T-helper 2 cell (primary cell): ENCODE results near the gene PRKN.
"Not testable (repeated sequence)": the region's sequence is repeated elsewhere in the genome, so short reads cannot be mapped to it uniquely, and the experiment has no call there.

Experiments used
- DNase-seq, 5 experiments: peaks; one replicate each; pipeline versions ENCODE4 v3.0.0 to v3.0.0-alpha.2; 2012 to 2022

The PRKN gene

DNA sequence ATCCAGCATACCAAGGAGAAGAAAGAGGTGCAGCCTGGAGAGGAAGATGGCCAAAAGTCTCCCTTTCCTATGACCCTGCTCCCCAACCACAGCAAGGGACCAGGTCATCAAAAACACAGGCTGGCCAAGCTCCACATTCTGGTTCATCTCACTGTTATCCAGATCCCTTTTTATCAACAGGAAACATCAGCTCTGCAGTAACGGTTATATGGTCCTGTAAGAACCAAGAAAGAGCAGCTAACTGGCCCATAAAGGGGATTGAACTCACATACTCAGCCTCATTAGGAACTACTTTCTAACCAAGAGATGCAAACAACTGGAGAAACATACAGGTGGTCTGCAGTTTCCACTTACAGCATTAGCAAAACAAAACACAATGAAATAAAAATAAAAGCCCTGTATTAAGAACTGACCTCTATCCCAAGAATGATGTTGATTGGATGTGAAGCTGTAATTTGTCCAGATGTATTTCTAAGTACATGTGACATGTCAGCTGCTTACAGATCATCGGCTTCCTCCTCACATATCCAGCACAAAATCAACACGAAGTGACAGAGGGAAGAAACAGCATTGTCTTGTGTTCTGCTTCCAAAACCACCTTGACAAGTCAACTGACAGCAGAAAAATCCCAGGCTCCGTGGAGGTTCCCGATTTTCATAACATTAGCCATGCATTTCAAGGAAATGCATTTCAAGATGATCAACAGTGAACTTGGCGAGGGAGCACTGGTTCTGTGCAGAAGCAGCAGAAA, 896.5 kb downstream of the PRKN start:
- DNase-seq = no peak

DNA sequence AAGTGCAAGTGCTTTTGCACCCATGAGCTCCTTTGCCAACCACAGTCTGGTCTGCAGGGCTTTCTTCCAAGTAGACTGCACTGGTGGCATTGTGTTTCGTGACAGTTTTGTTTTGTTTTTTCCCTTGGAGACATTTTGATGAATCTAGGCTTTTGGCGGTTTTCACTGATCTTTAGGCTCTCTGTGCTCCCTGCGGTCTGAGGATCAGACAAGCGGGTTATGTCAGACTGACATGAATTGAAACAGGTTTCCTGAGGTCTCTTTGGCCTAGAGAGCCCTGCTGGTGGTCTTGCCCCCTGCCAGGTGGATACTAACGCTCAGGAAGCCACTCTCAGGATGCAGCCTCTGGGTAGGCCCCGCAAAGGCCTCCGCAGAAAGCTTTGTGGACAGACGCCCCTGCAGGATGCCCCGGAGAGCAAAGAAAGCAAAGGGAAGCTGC, 898.3 kb downstream of the PRKN start:
- DNase-seq = peak in 1 of 5 experiments; percentile 17

DNA sequence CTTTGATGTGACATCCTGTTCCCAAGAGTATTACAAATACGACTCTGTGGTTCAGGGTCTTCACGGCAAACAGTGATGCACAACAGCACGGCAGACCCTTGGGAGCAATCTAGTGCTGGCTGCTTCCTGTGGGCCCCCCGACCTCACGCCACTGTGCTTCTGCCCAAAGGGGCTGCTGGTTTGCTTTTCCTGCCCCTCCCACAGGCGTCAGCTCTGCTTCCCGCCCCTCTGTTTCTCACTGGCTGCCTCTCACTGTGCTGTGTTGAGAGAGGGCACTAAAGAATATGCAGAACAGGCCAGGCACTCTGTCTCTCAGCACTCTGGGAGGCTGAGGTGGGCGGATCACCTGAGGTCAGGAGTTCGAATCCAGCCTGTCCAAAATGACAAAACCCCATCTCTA, 899.2 kb downstream of the PRKN start:
- DNase-seq = no peak

DNA sequence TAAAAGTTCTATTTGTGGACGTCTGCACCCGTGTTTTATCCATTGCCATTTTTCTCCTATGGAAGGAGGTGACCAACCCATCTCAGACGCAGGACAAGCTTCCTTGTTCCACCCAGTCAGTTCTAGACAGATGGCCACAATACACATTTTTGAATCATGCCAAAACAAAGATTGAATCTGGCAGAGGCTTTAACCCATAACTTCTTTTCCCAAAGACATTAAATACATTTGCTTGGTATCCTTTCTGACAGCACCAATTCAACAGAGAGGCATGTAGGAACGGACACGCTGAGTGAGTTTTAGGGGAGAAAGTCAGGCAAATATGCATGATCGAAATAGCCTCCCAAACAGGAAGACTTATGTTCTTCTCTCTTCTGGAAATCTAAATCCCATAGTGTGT, 901.1 kb downstream of the PRKN start:
- DNase-seq = no peak

DNA sequence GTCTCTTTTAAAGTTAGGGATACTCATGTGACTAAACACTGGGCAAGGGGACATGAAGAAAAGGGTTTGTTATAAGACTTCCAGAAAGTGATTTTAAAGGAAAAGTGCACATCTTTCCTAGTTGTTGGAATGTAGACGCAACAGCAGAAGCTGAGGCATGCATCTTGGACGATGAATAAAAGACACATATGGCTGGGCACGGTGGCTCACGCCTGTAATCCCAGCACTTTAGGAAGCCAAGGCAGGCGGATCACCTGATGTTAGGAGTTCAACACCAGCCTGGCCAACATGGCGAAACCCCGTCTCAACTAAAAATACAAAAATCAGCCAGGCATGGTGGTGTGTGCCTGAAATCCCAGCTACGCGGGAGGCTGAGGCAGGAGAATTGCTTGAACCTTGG, 905.4 kb downstream of the PRKN start:
- DNase-seq = not testable (repeated sequence)

DNA sequence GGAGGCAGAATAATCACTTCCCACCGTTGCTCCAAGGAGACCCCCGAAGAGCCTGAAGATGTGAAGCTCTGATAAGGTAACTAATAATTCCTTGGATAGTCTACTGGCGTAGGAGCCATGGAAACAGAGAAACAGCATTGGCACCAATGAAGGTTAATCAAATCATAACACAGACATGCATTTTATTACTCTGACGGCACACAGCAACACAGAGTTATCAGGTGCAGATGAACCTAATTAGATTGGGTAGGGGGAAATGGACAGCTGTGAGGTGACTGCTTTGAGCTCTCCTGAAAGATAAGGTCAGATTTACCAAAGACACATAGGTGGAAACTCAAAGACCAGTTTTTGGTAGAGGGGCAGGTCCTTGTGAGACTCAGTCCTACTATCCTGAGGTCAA, 909.7 kb downstream of the PRKN start:
- no peak for DNase-seq

DNA sequence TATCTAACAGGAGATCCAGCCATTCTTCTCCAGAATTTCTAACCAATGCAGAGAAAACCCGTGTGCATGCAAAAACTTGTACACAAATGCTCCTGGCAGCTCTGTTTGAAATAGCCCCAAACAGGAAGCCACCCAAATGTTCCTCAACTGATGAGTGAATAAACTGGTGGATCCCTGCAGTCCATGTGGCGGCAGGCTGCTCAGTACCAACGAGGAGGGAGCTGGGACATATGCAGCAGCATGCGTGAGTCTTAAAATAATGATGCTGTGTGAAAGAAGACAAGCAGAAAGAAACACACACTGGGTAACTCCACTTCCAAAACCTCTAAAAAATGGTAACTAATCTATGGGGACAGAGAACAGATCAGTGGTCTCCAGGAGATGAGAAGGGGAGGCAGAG, 911.6 kb downstream of the PRKN start:
- DNase-seq = no peak

DNA sequence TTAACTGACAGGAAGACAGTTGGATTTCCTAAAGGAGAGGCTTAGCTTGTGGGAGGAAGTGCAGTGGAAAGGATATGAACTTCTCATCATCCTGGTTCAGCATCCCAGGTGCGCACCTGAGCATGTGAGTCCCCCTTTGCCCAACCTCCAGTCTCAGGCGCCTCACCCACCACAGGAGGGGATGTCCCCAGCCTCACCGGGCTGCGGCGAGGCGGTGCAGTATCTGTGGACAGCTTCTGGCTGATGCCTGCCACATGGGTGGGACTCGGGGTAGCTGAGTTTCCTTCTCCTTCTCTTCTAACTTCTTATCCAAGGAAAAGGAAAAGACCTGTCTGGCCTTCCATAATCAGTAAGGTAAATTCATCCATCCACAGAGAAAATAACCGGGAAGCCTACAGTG, 914.4 kb downstream of the PRKN start:
- no peak for DNase-seq

DNA sequence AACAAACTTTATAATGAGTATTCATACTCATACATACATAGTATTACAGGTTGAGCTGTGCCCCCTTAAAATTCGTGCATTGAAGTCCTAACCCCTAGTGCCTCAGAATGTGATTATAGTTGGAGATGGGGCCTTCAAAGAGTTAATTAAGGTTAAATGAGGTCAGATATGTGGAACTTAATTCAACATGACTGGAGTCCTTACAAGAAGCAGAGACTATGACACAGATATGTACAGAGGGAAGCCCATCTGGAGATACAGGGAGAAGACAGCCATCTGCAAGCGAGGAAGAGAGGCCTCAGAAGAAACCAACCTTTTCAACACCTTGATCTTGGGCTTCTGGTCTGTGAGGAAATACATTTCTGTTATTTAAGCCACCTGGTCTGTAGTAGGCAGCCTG, 917.6 kb downstream of the PRKN start:
- no peak for DNase-seq

DNA sequence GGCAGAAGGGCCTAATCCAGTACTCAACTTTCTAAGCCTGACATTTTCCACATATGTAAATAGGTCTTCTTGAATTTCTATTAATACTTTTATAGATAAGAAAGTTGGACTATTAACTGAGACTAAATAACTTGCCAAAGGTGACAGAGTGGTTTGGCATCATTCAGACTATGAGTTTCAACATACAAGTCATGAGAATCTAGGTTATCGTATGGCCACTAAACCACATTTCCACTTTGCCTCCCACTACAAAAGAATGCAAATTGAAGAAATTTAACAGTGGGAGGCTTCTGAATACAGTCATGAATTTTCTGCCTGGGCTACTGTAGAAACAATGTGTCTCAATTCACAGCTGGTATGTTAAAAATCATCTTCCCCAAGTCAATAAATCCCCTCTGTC, 922.7 kb downstream of the PRKN start:
- no peak for DNase-seq

DNA sequence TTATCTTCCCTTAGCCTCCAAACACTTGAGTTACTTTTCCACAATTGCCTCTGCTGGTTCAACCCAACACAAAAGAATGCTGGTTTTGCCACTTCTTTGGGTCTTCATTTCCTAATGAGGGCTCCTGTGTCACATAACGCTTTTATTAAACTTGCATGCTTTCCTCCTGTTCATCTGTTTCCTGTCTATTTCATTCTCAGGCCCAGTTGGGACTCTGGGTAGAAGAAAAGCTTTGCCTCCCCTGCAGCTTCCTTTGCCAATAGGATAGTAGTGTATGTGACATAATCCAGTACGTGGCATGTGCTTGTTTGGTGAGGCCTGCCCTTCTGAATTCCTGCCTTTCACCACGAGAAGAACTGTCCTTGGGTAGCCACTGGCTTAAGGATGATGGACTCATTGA, 924.4 kb downstream of the PRKN start:
- DNase-seq = no peak

DNA sequence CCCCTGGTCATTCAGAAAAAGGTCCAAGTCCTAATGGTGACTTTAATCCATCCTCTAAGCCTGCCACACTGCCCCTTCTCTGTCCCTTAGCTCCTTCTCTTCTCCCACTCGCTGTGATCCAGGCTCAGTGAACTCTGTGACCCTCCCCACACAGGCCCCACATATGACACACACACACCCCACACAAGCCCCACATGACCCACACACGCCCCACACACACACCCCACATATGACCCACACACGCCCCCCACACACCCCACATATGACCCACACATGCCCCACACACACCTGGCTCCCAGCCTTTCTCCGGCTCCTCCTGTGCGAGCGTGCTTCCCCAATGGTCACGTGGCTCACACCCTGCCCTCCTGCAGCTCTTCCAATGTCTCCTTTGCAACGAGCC, 925.3 kb downstream of the PRKN start:
- no peak for DNase-seq

DNA sequence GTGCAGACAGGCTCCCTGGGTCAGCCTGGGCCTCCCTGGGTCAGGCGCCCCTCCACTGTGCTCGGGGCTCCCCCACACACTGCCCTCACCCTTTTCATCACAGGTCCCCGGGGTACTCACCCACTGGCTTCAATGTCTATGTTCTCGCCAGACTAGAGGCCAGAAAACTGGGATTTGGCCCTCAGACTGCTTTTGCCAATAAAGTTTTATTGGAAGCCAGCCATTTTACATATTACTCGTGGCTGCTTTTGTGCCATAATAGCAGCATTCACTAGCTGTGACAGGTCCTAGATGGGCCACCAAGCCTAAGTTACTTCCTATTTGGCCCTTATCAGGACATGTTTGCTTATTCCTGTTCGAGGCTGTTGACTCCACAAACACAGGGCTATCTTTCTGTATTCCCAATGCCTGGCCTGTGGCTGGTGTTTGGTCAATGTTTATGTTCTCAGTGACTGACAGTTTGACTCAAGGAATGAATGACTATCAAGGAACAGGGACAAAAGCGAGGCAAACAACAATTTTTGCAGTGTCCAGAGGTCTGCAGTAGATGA, 928.6 kb downstream of the PRKN start:
- no peak for DNase-seq

DNA sequence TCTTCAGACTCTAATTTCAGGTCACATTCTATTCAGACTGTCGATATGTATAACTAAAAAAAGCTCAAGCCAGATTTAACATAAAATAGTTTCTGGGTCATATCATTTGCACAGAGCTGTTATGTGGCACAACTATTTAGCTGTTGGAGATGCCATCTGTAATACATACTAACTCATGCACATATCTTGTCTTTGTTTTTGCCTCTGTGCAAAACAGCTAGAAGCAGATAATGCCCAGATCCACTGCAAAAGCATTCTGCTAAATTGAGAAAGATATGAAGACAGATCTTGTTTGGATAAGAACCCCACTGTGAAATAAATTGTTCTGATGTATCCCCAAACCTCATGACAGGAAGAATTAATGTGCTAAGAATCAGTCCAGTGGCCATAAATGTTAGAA, 930.9 kb downstream of the PRKN start:
- no peak for DNase-seq

DNA sequence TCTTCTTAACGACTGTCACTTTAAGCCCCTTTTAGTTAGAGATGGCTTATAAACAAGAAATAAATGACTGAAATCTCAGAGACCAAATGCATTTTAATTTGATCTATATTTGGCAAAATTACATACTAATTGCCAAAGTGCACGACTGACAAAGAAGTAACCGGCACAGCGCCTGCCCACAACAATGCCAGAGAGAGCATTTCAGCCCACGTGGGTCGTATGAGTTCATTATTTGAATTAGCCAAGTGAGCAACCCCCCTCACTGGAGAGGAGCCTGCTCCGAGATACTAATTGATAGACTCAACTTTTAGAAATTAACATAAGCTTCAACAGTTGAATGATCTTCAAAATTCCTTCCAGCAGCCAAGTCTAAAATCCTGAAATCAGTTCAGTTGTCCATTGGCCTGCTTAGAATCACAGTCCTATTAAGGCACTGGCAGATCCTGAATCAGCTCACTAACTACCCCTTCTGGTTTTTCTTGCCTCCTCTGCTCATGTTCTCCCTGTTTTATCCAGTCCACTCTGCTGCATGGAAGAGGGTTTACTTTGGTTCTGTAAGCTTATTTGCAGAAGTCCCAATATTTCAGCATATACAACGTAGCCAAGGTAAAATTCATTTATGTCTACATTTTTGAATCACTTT, 934.6 kb downstream of the PRKN start:
- DNase-seq = no peak

DNA sequence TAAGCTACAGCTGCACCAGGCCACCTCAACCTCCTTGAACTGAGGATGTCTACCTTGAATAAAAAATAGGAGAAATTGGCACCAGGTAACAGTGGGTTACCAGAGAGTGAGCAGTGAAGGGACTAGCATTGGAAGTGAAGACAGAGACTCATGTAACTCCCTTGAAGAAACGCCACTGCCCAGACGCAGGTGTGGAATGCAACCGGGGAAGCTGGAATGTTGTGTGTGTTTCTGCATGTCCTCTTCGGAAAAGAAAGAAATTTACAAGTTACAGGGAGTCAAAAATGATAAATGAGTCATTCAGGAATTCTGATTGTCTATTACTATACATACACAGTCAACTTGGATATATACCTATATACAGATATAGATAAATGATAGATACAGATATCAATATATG, 939.0 kb downstream of the PRKN start:
- DNase-seq = no peak

DNA sequence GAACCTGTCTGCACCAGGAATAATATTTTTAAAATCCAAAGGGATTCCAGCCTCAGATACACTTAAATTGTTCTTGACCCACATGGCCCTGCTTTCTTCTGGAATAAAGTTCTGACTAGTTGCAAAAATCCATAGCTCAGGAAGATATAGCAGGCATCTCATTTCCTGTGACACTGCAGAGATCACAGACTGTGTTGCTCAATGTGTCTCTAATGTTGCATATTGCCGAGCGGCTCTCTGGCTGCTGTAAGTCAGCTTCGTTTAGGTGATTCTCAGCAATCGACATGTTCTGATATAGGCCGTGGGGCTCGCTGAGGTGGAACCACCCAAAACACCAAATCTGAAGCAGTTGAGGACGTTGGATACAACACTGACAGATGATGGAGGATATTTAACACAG, 955.4 kb downstream of the PRKN start:
- DNase-seq = no peak

DNA sequence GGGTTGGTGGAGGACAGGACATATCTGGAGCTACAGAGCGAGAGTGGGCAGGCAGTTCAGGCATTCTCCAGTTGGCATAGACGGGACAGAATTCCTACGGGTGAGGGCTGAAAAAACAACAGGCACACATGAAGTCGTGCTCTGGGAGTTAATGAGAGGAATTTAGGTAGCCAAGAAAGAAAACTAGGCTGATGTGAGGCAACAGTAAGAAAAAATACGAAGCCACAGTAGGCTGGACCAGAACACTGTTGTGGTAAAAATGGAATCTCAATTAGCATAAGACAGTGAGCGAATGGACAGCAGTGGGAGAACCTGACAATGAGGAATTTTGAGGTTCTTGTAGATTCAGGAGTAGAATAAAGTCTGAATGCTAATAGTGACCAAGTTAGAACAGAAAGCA, 965.6 kb downstream of the PRKN start:
- DNase-seq = no peak

DNA sequence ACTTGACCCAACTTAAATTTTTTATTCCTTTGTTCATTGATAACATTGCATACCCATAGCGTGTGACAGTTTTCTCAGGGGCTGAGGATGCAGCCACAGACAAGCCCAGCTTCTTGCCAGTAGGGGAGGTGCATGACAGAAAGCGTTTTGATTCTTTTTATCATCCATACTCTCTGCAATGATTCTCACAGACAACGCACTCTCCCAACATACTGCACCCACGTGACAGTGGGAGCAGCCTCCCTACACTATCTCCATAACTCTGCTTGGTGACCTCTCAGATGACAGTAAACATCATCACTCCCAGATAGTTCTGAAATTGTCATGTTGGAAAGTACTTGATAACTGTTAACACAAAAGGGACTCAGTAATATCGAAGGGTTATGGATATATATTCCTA, 972.5 kb downstream of the PRKN start:
- no peak for DNase-seq

DNA sequence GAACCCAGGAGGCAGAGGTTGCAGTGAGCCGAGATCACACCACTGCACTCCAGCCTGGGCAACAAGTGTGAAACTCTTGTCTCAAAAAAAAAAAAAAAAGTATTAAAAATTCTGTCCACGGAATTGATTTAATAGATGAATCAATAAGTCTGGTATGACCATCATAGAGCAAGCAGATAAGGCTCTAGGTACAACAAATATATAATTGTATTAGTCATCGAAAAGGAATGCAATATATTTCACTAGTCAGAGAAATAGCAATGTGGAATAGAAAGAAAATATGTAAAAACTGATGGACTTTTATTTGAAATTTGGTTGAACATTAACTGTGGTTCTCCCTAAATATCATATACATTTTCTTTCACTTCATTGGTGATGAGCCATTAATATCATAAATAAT, 976.9 kb downstream of the PRKN start:
- DNase-seq = no peak

DNA sequence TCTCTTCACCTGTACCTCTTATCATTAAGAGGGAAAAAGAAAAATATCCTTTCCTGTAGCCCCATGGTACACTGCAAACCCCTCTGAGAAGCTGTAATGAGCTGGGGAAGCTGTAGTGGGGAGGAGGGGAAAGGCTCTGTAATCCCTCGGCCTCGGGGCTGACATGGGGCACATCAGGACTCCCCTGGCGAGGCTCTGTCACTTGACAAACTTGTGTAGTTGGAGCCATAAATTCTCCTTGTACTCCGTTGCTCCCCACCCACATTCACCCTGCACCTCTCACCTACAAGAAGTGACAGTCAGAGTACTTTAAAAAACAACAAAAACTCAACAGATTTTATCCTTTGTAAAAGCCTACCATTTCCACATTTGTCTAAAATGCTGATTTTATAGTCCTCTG, 978.0 kb downstream of the PRKN start:
- DNase-seq = no peak

DNA sequence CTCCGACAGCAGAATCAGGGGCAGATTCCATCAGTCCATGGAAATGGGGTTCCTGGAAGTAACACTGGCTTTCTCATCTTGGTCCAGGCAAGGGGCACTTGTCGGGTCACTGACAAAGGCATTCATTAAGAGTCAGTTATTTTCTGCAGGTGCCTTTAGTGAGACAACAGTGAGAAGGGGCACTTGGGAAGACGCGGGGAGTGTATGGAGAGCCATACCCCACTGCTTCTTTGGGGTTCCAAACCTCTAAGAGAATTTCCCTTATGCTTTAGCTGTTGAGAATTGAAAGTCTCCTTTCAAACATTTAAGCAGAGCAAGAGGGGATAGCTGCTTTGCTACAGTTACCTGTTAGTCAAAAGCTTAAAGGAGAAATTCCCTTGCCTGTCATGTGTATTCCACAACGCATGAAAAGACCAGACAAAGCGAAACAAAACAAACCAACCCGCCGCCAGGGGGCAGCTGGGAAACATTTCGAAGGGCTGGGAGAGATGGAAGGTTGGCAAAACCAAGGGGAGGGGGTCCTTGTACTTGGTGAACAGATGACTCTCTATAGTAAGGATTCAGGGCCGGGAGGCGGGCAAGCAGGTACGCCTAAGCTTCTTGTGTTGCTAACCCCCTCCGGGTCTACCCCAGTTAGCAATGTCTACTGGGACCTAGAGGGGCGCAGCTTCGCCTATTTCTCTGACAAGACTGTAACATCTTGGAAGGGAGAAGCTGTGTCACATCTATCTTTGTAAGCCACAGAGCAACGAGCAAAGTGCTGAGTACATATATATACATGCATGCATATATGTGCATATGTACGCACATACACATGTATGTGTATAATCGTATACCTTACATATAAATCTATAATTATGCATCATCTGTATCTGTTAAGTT, 978.8 kb downstream of the PRKN start:
- DNase-seq = peak in 1 of 5 experiments; percentile 5

DNA sequence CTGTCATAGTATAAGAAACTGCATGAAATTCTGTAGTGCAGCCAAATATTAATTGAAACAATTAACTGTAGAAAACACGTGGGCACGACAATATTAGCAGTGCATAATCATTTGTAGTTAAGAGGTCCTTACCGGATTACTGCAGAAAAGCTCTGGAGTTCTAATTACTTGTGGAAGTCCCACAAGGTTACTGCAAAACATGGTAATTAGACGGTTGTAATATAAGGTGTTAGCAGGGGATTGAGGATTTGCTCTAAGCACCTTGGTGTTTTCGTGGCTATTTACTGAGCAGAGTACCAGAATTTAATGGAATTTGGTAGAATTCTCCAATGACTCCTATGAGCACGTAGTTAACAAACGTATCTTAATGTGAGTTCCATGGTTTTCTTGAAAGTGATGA, 980.1 kb downstream of the PRKN start:
- DNase-seq = no peak
